Measurements from ENCODE around the gene CENPX.

Gene CENPX

GRCh38 chr17:82015311-82015971, 7.2 kb downstream of the CENPX start:
- in situ Hi-C loops (cut with HindIII; ENCODE audit: low pct_unique_long_range_greater_than_20kb, low sequenced_read_pairs), result no loop called here
- DNase-seq (ENCODE audit: low read depth in 1 of 2, low spot score in 1 of 2), result no peak
- no peak for TF ChIP-seq JUND (IDR thresholded peaks at IDR 0.05; ENCODE audit: low read depth)

DNA sequence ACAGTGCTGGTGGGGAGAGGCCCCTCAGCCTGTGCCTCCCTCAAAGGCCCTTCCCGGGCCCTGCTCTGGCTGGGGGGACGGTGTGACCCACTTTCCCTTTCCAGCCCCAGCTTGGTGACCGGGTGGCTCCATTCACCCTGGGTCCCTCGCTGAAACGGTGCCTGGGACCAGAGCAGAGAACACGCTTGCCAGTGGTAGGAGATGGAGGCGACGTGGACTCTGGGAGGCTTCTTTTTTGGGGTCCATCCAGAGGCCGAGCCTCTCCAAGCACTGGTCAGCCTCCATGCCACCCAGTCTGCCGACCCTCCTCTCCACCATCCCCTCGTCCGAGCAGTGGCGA, 7.7 kb downstream of the CENPX start:
- DNase-seq (ENCODE audit: low read depth in 1 of 2, low spot score in 1 of 2), result no peak
- TF ChIP-seq JUND (IDR thresholded peaks at IDR 0.05; ENCODE audit: low read depth), result no peak
- in situ Hi-C loops (cut with HindIII; ENCODE audit: low pct_unique_long_range_greater_than_20kb, low sequenced_read_pairs), result no loop called here

GRCh38 chr17:82014432-82014831, 8.2 kb downstream of the CENPX start:
- TF ChIP-seq JUND (IDR thresholded peaks at IDR 0.05; ENCODE audit: low read depth), result no peak
- in situ Hi-C loops (cut with HindIII; ENCODE audit: low pct_unique_long_range_greater_than_20kb, low sequenced_read_pairs), result no loop called here
- DNase-seq (ENCODE audit: low read depth in 1 of 2, low spot score in 1 of 2), result no peak

- no peak for DNase-seq (ENCODE audit: low read depth in 1 of 2, low spot score in 1 of 2)
- in situ Hi-C loops (cut with HindIII; ENCODE audit: low pct_unique_long_range_greater_than_20kb, low sequenced_read_pairs), result no loop called here
- no peak for TF ChIP-seq JUND (IDR thresholded peaks at IDR 0.05; ENCODE audit: low read depth)
Observed at GRCh38 chr17:82013772-82014321, 8.8 kb downstream of the CENPX start.

DNA sequence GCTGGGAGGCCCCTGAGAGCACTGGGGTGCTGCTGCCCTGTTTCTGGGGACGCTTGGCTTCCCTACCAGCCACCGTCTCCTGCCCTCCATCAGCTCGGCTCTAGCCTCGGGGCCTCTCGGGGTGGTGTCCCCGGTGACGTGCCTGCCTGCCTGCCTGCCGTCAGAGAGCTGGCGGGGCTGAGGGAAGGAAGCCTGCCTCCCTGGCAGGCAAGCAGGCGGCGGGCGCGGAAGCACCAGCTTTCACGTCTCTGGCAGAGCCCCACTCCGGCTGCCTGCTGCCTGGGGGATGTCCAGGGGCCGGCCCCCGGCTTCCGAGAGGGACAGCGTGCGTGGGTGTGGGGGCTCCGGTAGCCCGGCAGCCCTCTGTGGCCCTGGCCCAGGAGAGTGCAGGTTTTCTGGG, 9.3 kb downstream of the CENPX start:
- no peak for DNase-seq (ENCODE audit: low read depth in 1 of 2, low spot score in 1 of 2)
- TF ChIP-seq JUND (IDR thresholded peaks at IDR 0.05; ENCODE audit: low read depth), result no peak
- in situ Hi-C loops (cut with HindIII; ENCODE audit: low pct_unique_long_range_greater_than_20kb, low sequenced_read_pairs), result no loop called here

- in situ Hi-C loops (cut with HindIII; ENCODE audit: low pct_unique_long_range_greater_than_20kb, low sequenced_read_pairs), result no loop called here
- DNase-seq (ENCODE audit: low read depth in 1 of 2, low spot score in 1 of 2), result no peak
- TF ChIP-seq JUND (IDR thresholded peaks at IDR 0.05; ENCODE audit: low read depth), result no peak
Observed at GRCh38 chr17:82012640-82013295, 9.9 kb downstream of the CENPX start.

- TF ChIP-seq JUND (IDR thresholded peaks at IDR 0.05; ENCODE audit: low read depth), result no peak
- in situ Hi-C loops (cut with HindIII; ENCODE audit: low pct_unique_long_range_greater_than_20kb, low sequenced_read_pairs), result no loop called here
- no peak for DNase-seq (ENCODE audit: low read depth in 1 of 2, low spot score in 1 of 2)
Observed at GRCh38 chr17:82012261-82012639, 10.4 kb downstream of the CENPX start.

DNA sequence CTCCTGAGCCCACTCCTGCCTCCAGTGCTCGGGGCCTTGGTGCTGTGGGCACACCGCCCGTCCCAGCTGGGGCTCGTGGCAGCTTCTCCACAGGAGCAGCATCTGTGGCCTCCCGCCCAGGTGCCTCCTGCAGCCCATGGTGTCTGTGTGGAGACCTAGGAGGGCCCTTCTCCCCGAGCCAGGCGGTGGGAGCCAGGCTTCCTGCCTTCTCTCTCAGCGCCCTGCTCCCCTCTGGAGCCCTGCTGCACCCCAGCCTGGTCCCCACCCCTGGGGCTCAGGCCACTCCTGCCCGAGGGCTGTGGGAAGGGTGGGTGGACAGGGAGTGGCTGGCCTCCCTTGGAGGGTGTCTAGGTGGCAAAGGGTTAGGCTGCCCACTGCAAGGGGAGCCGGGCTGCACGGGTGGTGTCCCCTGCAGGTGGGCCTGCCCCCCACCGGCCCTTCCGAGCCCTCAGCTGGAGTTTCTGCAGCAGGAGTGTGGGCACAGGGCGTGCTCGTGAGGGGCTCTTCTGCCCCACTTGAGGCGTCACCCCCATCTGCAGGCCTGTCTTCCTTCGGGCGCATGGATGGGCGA, 11.0 kb downstream of the CENPX start:
- DNase-seq (ENCODE audit: low read depth in 1 of 2, low spot score in 1 of 2), result no peak
- in situ Hi-C loops (cut with HindIII; ENCODE audit: low pct_unique_long_range_greater_than_20kb, low sequenced_read_pairs), result no loop called here

GRCh38 chr17:82010575-82011525, 11.8 kb downstream of the CENPX start:
- no peak for DNase-seq (ENCODE audit: low read depth in 1 of 2, low spot score in 1 of 2)
- in situ Hi-C loops (cut with HindIII; ENCODE audit: low pct_unique_long_range_greater_than_20kb, low sequenced_read_pairs), result no loop called here
- TF ChIP-seq JUND (IDR thresholded peaks at IDR 0.05; ENCODE audit: low read depth), result no peak

More for the DNA sequence above, 11.0 kb downstream of the CENPX start:
- no peak for TF ChIP-seq JUND (IDR thresholded peaks at IDR 0.05; ENCODE audit: low read depth)

GRCh38 chr17:82009413-82009812, 13.3 kb downstream of the CENPX start:
- DNase-seq (ENCODE audit: low read depth in 1 of 2, low spot score in 1 of 2), result no peak
- TF ChIP-seq JUND (IDR thresholded peaks at IDR 0.05; ENCODE audit: low read depth), result no peak
- in situ Hi-C loops (cut with HindIII; ENCODE audit: low pct_unique_long_range_greater_than_20kb, low sequenced_read_pairs), result no loop called here

DNA sequence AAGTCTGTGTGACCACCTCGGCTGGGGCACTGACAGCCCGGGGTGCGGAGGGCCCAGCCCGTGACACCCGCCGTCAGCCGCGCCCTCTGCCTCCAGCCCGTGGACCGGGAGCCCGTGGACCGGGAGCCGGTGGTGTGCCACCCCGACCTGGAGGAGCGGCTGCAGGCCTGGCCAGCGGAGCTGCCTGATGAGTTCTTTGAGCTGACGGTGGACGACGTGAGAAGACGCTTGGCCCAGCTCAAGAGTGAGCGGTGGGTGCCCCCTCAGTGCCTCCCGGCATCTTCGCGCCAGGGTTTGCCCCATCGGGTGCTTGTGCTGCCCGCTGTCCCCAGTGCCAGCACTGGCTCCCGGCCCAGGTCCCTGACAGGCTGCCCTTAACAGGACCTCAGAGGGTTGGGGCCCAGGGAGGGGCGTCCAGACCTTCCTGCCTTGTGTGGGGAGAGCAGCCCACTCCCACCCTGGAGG, 13.7 kb downstream of the CENPX start:
- DNase-seq (ENCODE audit: low read depth in 1 of 2, low spot score in 1 of 2), result no peak
- in situ Hi-C loops (cut with HindIII; ENCODE audit: low pct_unique_long_range_greater_than_20kb, low sequenced_read_pairs), result no loop called here
- TF ChIP-seq JUND (IDR thresholded peaks at IDR 0.05; ENCODE audit: low read depth), result no peak

GRCh38 chr17:82008258-82008940, 14.3 kb downstream of the CENPX start:
- DNase-seq (ENCODE audit: low read depth in 1 of 2, low spot score in 1 of 2), result no peak
- TF ChIP-seq JUND (IDR thresholded peaks at IDR 0.05; ENCODE audit: low read depth), result no peak
- in situ Hi-C loops (cut with HindIII; ENCODE audit: low pct_unique_long_range_greater_than_20kb, low sequenced_read_pairs), result no loop called here
